GM11168 (cell line): ENCODE data around the gene SDHAF2.

Source experiments
- in situ Hi-C: fragments of 300-500 bp; cut with MboI; formaldehyde crosslinking; loops from one replicate; pipeline ENCODE4 v1.12.0; 2022; ENCODE audit warnings: low sequenced_read_pairs; ENCODE audit not compliant: unreplicated experiment

The SDHAF2 gene

DNA sequence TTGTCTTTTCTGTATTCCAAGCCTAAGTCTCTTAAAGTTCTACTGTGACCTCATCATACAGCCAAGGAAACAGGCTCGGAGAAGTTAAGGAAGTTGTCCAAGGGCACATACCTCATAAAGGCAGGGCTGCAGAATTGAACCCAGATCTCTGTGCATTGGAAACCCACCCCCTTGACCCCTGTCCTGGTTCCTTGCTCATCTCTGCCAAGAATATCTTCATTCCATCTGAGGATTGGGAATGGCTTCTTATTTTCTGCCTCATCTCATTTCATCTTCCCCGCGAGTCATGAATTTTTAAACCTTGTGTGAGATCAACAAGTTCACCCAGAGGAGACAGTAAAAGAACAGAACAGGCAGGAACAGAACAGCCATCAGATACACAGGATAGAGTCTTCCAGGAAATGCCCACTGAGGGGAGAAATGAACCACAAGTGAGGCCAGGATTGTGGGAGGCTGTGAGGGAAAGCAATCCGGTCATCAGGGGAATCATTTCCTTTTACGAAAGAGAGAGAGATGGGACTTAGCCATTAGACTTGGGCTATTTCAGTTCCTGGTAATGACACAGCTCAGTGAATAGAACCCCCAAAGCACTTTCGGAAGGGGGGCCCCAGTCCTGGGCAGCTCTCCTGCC lies 44.2 kb downstream of the SDHAF2 start:
- in situ Hi-C loops: no loop called here

DNA sequence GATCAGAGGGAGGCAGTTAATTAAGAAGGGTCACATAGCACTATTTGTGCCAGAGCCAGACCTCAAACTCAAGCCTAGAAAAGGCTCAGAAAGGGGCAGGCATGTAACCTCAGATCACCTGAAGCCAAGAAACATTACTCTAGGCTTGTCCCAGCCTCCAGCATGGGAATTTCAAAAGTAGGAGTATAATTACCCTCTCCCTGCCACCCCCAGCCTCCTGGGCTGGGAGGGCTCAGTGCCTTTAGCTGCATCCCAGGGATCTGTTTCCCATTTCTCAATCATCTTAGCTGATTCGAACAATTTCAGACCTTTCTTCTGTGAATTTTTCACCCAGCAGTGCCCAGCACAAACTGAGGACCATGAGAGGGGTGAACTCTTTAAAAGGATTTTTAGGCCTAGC lies 45.5 kb downstream of the SDHAF2 start:
- in situ Hi-C loops: loop anchor here (5.0 kb wide), 1 partner anchor 47 kb away; no protein-coding TSS in a partner anchor

DNA sequence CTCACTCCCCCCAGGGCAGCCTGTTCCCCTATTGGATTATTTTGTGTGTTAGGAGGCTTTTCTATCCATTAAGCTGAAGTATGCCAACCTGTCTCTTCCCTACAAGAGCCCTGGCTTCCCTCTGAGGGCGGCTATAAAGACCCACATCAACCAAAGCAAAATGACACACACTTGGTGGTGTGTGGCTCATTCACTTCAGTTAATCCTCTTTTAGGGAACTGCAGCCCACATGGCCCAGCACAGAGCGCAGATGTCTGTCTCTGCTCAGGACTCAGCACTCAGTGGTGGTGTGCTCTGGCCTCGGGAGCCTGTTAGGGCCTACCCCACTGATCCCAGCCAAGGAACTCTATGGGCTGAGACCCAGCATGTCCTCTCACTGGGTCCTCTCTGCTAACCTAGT lies 46.4 kb downstream of the SDHAF2 start:
- in situ Hi-C loops: loop anchor here (5.0 kb wide), 1 partner anchor 46 kb away; no protein-coding TSS in a partner anchor

DNA sequence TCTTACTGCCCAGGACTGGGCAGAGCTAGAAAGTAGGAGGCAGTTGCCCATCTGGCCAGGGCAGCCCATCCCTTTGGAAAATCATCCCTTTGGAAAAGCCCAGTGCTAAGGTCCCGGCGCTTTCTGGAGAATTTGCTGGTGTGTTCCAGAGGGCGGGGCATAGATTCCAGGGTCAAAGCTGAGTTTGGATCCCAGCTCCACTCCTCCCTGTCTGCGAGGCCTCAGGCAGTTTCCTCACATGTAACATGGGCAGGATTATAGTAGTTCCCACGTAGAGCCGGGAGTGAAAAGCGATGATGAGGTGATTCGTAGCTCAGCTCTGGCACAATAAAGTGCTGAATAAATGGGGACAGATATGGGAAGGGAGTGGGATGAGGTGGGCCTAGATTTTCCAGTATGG lies 47.2 kb downstream of the SDHAF2 start:
- in situ Hi-C loops: loop anchor here (5.0 kb wide), 1 partner anchor 45 kb away; no protein-coding TSS in a partner anchor

DNA sequence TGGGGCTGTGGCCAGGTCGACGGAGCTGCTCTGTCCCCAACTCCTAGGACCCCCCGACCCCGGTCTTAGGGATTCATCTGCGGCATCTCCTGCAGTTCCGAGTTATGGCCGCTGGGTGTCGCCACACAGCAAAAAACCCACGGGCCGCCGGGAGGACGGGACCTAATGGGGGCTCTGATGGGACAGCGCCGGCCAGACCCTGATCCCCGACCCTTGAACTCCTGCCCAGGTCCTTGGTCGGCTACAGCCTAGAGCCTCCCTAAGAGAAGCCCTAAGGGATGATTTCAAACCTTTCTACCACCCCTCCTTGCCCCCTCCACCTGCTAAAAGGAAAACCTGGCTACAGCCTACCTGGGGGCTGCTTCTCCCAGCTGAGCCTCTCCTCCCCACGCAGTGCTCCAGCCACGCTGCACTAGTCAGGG lies 47.8 kb downstream of the SDHAF2 start:
- in situ Hi-C loops: loop anchor here (5.0 kb wide), 1 partner anchor 45 kb away; no protein-coding TSS in a partner anchor

DNA sequence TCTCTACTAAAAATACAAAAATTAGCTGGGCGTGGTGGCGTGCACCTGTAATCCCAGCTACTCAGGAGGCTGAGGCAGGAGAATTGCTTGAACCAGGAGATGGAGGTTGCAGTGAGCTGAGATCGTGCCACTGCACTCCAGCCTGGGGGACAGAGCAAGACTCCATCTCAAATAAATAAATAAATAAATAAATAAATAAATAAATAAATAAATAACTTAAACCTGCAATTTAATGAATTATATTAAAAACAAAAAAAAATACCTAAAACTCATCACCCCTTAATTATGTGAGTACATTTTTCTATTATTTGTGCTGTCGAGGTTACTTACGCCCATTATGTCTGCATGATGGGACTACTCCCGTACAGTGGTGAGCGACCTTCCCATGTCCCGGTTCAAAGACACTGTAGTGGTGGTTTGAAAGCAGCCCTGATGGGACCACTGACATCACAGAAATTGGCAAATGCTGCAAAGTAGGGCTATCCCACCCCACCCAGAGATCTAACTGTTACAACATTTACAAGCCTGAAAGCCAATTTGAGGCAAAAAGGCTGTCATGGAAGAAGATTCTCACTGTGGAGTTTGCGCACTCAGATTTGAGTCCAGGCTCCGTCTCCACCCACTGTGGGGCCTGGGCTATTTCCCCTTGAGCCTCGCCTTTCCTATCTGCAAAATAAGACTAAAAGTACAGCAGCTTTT lies 49.6 kb downstream of the SDHAF2 start:
- in situ Hi-C loops: loop anchor here (5.0 kb wide), 1 partner anchor 43 kb away; no protein-coding TSS in a partner anchor

DNA sequence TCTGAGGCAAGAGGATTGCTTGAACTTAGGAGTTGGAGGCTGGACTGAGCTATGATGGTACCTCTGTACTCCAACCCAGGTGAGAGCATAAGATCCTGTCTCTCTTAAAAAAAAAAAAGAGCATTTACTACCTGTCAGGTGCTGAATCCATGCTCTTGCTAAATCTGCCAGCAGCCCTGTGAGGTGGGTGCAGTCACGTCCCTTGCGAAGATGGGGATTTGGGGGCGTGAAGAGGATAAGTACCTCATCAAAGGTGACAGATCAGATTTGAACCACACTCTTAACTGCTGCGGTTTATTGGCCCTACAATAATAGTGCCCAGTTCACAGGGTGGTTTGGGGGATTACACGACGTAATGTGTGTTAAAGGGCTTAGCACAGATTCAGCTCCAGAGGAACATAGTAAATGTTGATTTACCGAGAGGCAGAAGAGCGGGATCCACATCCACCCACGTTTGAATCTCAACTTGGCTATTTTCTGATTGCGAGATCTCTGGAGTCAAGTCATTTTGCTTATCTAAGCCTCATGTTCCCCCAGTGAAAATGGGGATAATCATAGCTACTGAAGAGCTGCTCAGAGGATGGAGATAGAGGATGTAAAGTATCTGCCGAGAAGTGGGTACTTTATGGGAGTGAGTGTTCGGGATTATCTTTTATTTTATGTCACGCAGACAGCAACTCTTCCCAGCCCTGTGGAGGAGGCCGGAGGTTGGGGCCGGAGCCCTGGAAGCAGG lies 50.5 kb downstream of the SDHAF2 start:
- in situ Hi-C loops: no loop called here

DNA sequence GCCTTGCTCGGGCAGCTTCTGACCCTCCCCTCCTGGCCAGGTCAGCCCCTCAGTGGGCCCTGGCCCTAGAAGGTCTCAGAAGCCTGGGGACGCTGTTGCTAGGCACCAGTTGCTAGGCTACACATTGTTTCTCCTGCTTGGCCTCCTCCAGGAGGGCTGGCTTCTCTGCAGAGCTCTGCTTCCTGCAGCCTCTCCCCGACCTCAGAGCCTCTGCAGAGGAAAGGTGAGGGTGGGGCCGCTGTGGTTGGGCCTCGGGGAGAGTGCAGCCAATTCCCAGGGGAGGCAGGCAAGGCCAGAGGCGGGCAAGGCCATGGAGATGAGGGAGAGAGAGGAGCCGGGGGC lies 51.0 kb downstream of the SDHAF2 start:
- in situ Hi-C loops: no loop called here

DNA sequence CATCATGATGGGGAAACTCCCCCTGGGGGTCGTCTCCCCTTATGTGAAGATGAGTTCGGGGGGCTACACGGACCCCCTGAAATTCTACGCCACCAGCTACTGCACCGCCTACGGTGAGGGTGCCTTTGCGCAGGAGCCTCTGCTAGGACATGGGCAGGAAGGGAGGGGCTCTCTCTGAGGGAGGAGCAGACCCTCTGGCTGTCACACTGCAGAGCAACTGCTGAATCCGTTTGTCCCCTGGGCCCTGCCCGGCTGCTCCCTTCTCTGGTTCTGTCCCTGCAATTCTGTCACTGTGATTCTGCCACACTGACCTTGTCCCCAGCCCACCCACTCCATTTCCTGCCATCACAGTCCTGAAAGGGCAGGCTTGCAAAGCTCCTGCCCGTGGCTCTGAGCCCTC lies 51.9 kb downstream of the SDHAF2 start:
- in situ Hi-C loops: no loop called here

DNA sequence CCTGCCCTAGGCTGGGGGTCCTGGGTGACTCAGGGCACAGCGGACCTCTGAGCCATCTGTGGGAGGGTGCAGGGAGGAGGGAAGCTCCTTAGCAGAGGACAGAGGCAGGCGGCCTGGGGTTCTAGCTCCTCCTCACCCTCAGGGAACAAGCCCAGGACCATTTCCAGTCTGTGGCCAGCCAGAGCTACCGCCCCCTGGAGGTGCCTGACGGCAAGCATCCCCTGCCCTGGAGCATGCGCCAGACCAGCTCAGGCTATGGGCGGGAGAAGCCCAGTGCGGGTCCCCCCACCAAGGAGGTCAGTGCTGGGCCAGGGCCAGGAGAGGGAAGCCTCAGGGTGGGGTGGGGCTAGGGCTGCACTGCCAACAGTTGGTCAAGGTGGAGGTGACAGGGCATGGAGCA lies 52.6 kb downstream of the SDHAF2 start:
- in situ Hi-C loops: no loop called here

DNA sequence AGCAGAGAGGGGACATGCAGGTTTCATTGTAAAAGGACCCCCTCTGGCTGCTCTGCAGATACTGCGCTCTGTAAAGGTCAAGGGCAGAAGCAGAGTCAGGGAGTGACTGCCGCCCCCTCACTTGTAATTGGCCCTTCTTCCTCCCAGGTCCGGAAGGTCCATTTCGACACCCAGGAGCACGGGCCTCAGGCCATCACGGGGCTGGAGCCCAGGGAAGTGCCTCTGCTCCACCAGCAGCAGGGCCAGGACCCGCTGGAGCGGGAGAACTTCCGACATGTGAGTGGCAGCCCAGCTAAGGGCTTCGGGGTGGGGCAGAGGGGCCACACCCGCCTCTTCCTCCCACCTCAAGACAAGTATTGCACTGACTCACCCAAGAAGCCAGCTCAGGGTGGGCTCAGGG lies 54.6 kb downstream of the SDHAF2 start:
- in situ Hi-C loops: no loop called here

DNA sequence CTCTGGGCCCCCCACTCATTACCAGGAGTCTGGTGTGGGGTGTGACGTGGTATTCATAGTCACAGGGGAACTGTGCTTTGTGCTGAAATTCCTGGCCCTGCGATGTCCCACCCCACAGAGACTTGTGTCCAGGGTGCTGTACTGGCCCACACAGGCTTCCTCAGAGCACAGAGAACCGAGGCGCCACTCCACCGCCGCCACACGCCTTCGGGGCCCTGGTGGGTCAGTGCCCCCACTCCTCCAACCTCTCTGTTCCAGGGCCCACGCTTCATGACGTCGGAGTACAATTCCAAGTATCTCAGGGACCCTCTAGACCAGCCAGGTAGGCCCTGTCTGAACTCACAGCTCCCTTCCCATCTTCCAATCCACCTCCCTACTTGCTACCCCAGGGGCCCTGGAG lies 55.2 kb downstream of the SDHAF2 start:
- in situ Hi-C loops: no loop called here

DNA sequence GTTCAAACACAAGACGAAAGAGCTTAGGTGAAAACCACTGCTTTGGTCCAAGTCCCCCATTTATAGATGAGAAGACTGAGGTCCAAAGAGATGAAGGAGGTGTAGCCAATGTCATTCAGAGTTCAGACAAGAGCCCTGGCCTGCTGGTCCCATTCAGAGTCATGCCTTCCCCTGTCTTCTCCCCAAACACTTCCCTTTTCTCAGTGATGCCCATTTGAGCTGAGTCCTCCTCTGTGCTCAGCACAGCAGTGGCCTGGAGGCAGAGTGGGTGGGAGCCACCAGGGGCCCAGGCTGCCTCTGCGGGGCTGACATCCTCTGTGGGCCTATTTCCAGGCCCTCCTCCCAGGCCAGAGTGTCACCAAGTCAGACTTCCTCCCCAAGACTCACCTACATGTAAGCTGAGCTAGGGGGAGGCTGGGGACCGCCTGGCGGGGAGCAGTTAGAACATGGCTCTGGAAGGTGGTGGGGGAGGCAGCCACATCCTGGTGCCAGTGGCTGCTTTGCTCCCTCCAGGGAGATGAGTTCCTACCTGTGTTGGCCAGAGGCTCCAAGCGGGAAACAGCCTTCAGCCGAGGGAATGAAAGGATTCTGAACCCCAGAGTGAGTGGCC lies 56.2 kb downstream of the SDHAF2 start:
- in situ Hi-C loops: no loop called here

DNA sequence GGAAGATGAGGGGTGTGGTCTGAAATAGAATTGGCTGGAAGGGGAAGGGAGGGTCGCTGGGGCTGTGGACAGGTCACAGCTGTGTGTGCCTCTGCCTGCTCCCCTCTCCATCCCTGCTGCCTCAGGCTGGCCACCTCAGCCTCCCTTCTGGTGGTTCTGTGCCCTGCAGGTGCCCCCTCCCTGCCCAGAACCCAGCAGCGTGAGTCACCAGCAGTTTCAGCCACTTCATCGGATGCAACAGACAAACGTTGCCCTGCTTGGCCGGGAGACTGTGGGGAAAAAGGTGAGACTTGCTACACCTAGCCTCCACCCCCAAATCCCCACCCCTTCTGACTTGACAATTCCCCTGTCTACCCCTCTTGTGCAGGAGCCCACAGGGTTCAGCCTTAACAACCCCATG lies 56.9 kb downstream of the SDHAF2 start:
- in situ Hi-C loops: no loop called here

DNA sequence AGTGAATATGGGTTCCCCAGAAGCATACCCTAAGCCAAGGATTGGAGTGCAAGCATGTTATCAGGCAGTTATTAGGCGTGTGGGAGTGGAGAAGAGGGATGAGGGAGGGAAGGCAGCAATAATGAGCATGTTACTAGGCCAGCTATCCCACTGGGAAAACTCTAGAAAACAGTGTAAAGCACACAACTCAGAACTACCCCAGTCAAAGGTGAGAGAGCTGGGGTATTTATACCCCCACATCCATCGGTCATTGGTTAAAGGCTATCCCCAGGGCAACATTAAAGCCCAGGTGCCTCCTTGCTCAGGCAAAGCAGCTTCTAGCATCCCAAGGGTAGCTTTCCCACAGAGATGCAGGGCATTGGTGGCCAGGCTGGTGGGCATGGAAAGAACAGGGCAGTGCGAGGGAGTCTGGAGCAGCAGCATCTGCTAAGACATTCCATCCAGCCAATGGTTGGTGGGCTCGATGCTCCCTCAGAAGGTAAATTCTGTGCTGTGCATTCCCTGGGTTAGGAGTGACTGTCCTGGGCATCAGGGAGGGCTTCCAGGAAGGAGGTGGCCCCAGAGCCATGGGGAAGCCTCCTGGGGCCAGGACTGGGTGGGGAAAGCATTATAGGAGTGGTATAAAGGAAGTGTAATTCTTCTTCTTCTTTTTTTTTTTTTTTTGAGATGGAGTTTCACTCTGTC lies 57.6 kb downstream of the SDHAF2 start:
- in situ Hi-C loops: no loop called here

DNA sequence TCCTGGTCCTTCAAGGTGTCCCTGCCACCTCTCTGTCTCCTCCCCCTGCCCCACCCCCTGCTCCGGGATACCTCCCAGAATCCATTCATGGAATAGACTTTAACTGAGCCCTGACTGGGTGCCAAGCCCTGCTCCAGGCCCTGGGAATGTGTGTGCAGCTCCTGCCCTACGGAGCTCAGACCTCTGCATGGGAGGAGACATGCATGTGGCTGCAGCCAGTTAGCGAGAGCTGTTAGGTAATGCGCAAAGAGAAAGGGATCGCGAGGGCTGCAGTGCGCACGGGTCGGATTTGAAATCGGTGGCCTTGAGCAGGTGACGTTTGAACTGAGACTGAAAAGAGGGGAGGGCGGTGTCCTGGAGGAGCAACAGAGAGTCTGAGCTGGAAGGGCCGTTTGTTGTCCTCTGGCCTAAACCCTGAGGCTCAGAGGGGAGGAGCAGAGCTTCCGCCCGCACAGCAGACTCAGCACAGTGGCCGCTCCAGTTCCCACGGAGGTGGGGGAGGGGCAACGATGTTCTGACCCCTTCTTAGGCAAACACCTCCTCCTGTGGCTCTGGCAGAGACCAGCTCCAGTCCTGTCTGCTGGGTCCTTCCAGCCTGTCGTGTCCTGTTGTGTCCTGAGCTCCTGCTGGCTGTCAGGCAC lies 58.8 kb downstream of the SDHAF2 start:
- in situ Hi-C loops: no loop called here

DNA sequence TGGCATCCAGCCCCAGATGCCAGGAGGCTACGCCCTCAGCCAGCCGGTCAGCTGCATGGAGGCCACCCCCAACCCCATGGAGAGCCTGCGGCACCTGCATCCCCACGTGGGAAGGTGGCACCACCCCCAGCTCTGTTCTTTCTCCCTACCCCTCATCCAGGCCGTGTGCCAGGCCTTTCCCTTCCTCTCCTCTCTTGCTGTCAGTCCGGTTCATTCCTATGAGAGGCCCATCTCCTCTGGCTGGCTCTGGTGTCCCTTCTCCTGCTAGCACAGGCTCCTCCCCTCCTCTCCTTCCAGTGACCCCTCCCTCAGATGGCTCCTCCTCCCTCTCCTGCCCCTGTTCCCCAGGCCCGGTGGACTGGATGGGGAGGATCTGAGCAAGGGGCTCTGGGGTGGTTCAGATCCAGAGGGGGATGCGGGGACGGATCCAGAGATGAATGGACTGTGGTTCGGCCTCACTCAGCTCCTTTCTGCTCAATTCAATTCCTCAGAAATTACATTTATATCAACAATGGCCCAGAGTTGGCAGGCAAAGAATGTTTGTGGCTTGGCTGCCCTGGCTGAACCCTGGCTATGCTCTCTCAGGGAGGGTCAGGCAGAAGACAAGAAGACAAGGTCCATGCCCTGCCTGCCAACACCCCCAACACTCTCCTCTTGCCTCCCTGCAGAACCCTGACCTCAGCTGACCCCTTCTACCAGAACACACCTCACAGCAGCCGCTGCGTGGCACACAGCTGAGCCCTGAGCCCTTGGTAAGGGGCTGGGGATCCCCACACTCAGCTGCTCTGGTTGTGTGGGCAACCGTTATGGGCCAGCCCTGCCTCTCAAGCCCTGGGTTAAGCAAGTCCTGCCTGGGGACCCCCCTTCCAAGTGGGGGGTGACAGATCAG lies 60.2 kb downstream of the SDHAF2 start:
- in situ Hi-C loops: no loop called here

DNA sequence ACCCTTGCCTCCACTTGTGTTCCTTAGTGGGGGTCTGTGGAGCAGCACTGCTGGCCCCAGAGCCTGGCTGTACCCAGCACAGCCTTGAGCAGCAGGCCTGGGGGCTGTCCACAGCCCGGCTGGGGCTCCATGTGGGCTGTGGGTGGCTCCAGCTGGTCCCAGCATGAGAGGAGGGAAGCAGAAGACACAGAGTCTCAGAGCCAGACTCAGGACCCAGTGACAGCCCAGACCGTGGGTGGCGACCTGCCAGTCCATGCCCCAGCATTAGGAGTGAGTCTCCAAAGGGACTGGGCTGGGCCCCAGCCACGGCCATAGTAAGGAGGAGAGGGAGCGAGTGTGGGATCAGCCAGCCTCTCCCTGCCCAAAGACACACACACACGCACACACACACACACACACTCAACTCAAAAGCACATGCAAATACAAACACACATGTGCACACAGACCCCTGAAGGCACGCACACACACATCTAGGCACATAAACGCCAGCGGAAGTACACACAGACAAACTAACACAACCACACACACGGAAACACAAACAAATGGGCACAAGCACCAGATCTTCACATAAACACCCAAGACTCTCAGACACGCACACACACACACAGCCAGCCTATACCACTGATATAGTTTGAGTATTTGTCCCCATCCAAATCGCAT lies 61.9 kb downstream of the SDHAF2 start:
- in situ Hi-C loops: no loop called here
